Measurements from ENCODE around the gene SHANK3. TPM values are rescaled to one million over a fixed set of nuclear protein-coding genes. Genes with fewer than 3 reads are reported as not detected.

SHANK3 gene
- total and polyA plus RNA-seq, 7 donors, result 4.2 to 16.3 (median 9.3) TPM

DNA sequence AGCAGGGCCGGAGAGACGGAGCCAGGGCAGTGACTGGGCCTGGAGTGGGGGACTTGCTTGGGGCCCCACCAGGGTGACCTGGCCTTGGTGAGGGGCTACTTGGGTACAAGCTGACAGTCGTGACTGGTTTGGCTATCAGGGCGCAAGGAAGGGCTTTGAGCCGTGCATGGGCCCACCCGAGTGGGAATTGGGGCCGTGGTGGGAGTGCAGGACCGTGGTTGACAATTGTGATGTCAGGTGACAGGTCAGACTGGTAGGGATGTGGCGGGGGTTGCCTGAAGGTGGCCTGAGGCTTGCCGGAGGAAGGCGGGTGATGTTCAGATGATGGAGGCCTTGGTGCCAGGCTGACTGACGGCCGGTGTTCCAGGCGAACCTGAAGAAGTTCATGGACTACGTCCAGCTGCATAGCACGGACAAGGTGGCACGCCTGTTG, 5.6 kb downstream of the SHANK3 start:
- peaks cover 0 to 28% (median 3%) of the 10 kb centered on the region in 3 donors for H3K27me3 ChIP-seq (ENCODE audit: insufficient read depth in 3 of 3, low read length in 2 of 3)
- intact Hi-C loops (cut with DNase I), result no loop called here
- 79 to 84% (median 81%) methylated on average over 17 of the region's 17 CpGs for WGBS, 3 donors
- H3K4me1 ChIP-seq, result no peaks in the 10 kb centered on the region
- no peak overlapping the region for H3K27ac ChIP-seq
- DNase-seq, result no peak
- TF ChIP-seq, protein P1, sequence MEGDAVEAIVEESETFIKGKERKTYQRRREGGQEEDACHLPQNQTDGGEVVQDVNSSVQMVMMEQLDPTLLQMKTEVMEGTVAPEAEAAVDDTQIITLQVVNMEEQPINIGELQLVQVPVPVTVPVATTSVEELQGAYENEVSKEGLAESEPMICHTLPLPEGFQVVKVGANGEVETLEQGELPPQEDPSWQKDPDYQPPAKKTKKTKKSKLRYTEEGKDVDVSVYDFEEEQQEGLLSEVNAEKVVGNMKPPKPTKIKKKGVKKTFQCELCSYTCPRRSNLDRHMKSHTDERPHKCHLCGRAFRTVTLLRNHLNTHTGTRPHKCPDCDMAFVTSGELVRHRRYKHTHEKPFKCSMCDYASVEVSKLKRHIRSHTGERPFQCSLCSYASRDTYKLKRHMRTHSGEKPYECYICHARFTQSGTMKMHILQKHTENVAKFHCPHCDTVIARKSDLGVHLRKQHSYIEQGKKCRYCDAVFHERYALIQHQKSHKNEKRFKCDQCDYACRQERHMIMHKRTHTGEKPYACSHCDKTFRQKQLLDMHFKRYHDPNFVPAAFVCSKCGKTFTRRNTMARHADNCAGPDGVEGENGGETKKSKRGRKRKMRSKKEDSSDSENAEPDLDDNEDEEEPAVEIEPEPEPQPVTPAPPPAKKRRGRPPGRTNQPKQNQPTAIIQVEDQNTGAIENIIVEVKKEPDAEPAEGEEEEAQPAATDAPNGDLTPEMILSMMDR (IDR thresholded peaks at IDR 0.05), result no peak
- H3K9me3 ChIP-seq, result no peaks in the 10 kb centered on the region
- H3K36me3 ChIP-seq (ENCODE audit: insufficient read depth in 1 of 2, low read depth in 1 of 2), result peaks cover 0 to 3% of the 10 kb centered on the region in 2 donors
- no peak overlapping the region for H3K4me3 ChIP-seq
- ATAC-seq, result no peak

DNA sequence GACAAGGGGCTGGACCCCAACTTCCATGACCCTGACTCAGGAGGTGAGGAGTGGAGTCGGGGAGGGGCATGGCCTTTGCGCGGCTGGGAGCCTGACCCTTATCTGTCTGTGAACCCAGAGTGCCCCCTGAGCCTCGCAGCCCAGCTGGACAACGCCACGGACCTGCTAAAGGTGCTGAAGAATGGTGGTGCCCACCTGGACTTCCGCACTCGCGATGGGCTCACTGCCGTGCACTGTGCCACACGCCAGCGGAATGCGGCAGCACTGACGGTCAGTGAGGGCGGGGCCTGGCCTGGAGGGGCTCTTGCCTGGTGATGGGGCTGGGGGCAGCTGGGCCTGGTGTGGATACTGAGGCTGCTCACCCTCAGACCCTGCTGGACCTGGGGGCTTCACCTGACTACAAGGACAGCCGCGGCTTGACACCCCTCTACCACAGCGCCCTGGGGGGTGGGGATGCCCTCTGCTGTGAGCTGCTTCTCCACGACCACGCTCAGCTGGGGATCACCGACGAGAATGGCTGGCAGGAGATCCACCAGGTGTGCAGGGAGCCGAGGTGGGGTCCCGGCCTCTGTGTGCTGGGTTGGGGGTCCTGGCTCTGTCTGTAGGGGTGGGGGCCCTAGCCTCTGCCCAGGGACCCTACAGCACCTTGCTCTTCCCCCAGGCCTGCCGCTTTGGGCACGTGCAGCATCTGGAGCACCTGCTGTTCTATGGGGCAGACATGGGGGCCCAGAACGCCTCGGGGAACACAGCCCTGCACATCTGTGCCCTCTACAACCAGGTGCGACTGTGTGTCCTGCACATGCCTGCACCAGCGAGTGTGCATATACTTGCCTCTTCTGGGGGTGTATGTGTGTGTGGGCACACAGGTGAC, 6.3 kb downstream of the SHANK3 start:
- Histone ChIP-seq H3K4me3 (no peak overlapping the region), H3K36me3 (ENCODE audit: insufficient read depth in 1 of 2, low read depth in 1 of 2) (peaks cover 0 to 3% of the 10 kb centered on the region in 2 donors), H3K4me1 (no peaks in the 10 kb centered on the region), H3K27me3 (ENCODE audit: insufficient read depth in 3 of 3, low read length in 2 of 3) (peaks cover 0 to 22% (median 3%) of the 10 kb centered on the region in 3 donors), H3K27ac (no peak overlapping the region), H3K9me3 (no peaks in the 10 kb centered on the region)
- intact Hi-C loops (cut with DNase I), result no loop called here
- WGBS, 3 donors, result 84 to 89% (median 88%) methylated on average over 29 to 30 of the region's 30 CpGs
- DNase-seq, result no peak
- TF ChIP-seq, protein P1 (IDR thresholded peaks at IDR 0.05), result no peak
- no peak for ATAC-seq

DNA sequence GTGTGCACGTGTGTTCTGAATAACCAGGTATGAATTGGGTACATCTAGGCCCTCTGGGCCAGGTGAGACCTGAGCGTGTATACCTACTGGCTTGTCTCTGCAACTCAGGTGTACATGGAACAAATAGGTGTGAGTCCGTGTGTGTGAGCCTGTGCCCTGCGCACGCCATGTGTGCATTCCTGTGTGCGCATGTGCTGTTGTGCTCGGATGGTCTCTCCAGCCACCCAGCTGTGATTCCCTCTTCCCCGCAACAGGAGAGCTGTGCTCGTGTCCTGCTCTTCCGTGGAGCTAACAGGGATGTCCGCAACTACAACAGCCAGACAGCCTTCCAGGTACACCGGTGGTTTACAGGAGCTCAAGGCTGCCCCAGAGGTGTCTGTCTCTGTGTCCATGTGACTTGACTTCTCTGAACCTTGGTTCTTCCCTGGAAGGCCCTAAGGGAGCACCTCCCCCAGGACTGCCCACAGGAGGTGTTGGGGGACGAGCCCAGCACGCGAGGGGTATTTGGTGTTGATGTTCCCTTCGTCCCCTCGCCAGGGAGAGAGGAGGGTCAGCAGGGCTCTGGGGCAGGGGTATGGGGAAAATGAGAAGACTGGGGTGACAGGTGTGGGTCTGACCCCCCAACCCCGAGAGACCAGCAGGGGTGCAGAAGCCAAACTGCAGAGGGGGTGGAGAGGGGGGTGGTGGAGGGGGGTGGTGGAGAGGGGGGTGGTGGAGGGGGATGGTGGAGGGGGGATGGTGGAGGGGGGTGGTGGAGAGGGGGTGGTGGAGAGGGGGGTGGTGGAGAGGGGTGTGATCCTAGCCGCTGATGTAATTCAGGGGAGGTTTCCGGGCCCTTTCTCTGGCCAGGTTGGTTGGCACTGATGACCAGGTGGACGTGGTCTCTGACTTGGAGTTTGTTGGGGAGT, 10.7 kb downstream of the SHANK3 start:
- no peak overlapping the region for H3K4me3 ChIP-seq
- H3K9me3 ChIP-seq, result no peaks in the 10 kb centered on the region
- peaks cover 0 to 12% (median 0%) of the 10 kb centered on the region in 3 donors for H3K27me3 ChIP-seq (ENCODE audit: insufficient read depth in 3 of 3, low read length in 2 of 3)
- no peak for ATAC-seq
- 85 to 86% (median 85%) methylated on average over 21 of the region's 21 CpGs for WGBS, 3 donors
- peaks cover 0 to 3% of the 10 kb centered on the region in 2 donors for H3K36me3 ChIP-seq (ENCODE audit: insufficient read depth in 1 of 2, low read depth in 1 of 2)
- TF ChIP-seq, protein P1 (IDR thresholded peaks at IDR 0.05), result no peak
- no peak overlapping the region for H3K27ac ChIP-seq
- no peaks in the 10 kb centered on the region for H3K4me1 ChIP-seq
- intact Hi-C loops (cut with DNase I), result no loop called here
- DNase-seq, result no peak

DNA sequence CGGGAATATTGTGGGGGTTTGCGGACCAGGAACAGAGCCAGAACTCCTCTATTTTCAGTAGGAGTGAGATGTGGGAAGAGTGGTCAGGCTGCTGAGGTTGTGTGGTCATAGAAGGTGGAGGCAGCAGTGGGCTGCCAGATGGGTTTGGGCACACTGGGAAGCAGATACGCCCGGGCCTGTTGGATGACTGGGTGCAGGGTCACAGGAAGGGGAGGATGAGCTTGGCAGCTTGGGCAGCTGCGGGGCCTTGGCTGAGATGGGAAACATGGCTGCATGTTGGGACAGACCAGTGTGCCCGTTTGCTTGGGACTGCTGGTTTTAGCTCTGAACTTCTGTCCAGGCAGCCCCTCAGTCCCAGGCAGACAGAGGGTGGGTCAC, 11.4 kb downstream of the SHANK3 start:
- intact Hi-C loops (cut with DNase I), result no loop called here
- no peak overlapping the region for H3K27ac ChIP-seq
- H3K27me3 ChIP-seq (ENCODE audit: insufficient read depth in 3 of 3, low read length in 2 of 3), result peaks cover 0 to 12% (median 0%) of the 10 kb centered on the region in 3 donors
- TF ChIP-seq, protein P1 (IDR thresholded peaks at IDR 0.05), result no peak
- DNase-seq, result no peak
- no peak overlapping the region for H3K4me3 ChIP-seq
- H3K4me1 ChIP-seq, result no peaks in the 10 kb centered on the region
- H3K36me3 ChIP-seq (ENCODE audit: insufficient read depth in 1 of 2, low read depth in 1 of 2), result peaks cover 0 to 2% of the 10 kb centered on the region in 2 donors
- H3K9me3 ChIP-seq, result no peaks in the 10 kb centered on the region
- 49 to 52% (median 52%) methylated on average over 6 of the region's 6 CpGs for WGBS, 3 donors
- ATAC-seq, result no peak

Measured in psoas muscle (tissue), 8 donors.